HG03064 (cell line): Measurements from ENCODE around the gene ERVK3-1.

Experiments
- ATAC-seq: cut with Tn5 transposase; IDR thresholded peaks from one replicate; pipeline ENCODE4 v1.9.1; 2021; ENCODE audit warnings: low read depth; ENCODE audit not compliant: unreplicated experiment

Gene ERVK3-1

GRCh38 chr19:58357481-58358145, 52.4 kb downstream of the ERVK3-1 start:
- ATAC-seq, result no peak

DNA sequence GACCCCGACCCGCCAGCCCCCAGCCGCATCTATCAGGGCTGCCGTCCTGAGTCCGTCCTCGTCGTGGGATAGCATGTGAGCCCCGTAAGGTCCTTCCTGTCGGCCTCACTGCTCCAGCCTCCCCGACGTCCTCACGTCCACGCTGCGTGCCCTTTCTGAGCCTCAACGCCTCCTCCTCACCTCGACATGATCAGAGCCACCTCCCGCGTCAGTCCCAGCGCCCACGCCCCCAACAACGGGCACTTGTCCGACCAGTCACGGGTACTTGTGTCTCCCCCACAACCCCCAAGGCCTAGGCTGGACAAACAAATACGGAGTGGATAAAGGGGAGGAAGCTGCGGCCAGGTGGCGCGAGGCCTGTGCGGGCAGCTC, 56.7 kb downstream of the ERVK3-1 start:
- ATAC-seq, result no peak

DNA sequence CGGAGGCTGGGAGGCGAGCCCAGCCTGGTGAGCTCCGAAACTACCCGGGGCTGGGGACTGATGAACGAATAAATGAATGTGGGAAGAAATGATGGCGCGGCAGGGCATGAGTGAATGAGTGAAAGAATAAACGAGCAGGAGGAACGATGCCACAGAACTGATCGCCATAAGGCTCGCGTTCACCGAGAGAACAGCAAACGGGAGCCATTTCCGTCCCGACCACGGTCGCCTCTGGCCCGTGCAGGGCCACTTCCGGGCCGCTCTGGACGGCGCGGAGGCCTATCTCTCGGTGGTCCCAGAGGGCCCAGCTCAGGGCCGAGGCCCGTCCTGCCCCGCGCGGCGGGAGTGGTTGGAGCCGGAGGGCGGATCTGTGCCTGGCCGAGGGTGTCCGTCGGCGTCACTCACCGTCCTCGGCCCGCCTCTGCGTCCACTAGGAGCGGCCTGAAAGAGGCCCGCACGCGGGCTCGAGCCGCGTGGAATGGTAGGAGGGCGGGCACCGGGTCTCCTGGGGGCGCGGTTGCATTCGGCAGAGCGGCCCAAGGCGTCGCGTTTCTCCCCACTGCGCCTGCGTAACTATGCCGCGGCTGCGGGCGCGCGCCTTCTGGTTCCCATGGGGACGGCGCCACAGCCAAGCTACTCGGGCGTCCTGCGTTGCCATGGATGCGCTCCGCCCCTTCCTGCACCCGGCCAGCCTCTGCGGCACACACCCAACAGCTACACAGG, 57.3 kb downstream of the ERVK3-1 start, which contains the start of gene ZNF497:
Gene ZNF497 (minus strand): TSS at position 480 of the 723 bp plus-strand sequence. CDS start 5,116 bp downstream, outside the sequence.
- peak; percentile 88 for ATAC-seq

DNA sequence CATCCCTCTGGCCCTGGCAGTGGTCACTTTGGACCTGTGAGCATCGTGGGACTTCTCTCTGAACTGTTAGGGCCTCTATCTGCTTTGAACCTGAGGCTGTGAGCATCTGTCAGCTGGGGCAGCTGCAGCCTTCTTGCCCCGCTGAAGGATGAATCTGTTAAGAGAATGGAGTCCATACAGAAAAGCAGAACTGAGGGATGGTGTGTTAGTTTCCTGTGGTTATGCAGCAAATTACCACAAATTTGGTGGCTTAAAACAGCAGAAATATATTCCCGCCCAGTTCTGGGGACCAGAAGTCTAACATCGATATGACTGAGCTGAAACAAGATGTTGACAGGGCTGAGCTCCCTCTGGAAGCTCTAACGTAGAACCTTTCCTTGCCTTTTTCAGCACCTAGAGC, 59.0 kb downstream of the ERVK3-1 start:
- ATAC-seq, result no peak
